Measurements from ENCODE around the gene NFIB. TPM values are rescaled to one million over a fixed set of nuclear protein-coding genes. Genes with fewer than 3 reads are reported as not detected.

Gene NFIB
- total and polyA plus RNA-seq, 2 of the 4 experiments (the other 2 are of a cell fraction), result 1.4 to 2.0 TPM

GRCh38 chr9:14223081-14223480, 90.9 kb downstream of the NFIB start:
- intact Hi-C loops (cut with micrococcal nuclease), result no loop called here
- BruUV-seq (replicated peaks), result no TSS peak

More at GRCh38 chr9:14223081-14223480, 90.9 kb downstream of the NFIB start:
- Histone ChIP-seq H3K4ac (ENCODE audit: low read depth, low read length) (no peak overlapping the region), H4K91ac (ENCODE audit: insufficient read depth, low read depth, low read length) (no peak overlapping the region), H3K14ac (replicated peaks; ENCODE audit: low read depth, low read length) (no peak overlapping the region), H2AK9ac (replicated peaks; ENCODE audit: low read depth, low read length, poor library complexity) (no peak overlapping the region), H3K27me3 (ENCODE audit: control insufficient read depth, insufficient read depth, low read length) (peaks cover 2% of the 10 kb centered on the region; the same call in 1 of the 2 replicates), H4K20me1 (ENCODE audit: insufficient read depth, low read length) (no peaks in the 10 kb centered on the region), H2BK120ac (ENCODE audit: low read depth, low read length) (no peak overlapping the region), H3K4me3 (ENCODE audit: insufficient read depth, low read depth, low read length) (no peak overlapping the region), H4K8ac (ENCODE audit: low read depth in 2 of 2, low read length in 2 of 2) (no peak overlapping the region), H3K79me1 (ENCODE audit: low read depth in 1 of 2, low read length in 2 of 2) (no peaks in the 10 kb centered on the region), H3K56ac (ENCODE audit: extremely low read depth, insufficient read depth, low read length) (no peak overlapping the region), H2BK5ac (ENCODE audit: low read depth, low read length, poor library complexity, severe bottlenecking) (no peak overlapping the region), H3K9me3 (ENCODE audit: control insufficient read depth, insufficient read depth, low read length) (no peaks in the 10 kb centered on the region), H3K4me2 (ENCODE audit: low read depth, low read length) (no peak overlapping the region), H2AFZ (replicated peaks; ENCODE audit: low read length, poor library complexity) (no peak overlapping the region), H3K36me3 (ENCODE audit: control insufficient read depth, insufficient read depth, low read length) (no peaks in the 10 kb centered on the region), H2BK20ac (ENCODE audit: low read depth, low read length) (no peak overlapping the region), H3K9ac (ENCODE audit: low read depth, low read length) (no peak overlapping the region), H3K18ac (ENCODE audit: low read depth, low read length) (no peak overlapping the region), H3K23ac (ENCODE audit: low read depth, low read length) (no peak overlapping the region), H4K5ac (ENCODE audit: low read depth, low read length) (no peak overlapping the region), H3K9me1 (ENCODE audit: insufficient read depth, low read length) (no peaks in the 10 kb centered on the region), H3K27ac (ENCODE audit: insufficient read depth, low read length) (no peak overlapping the region), H2AK5ac (ENCODE audit: low read depth, low read length) (no peak overlapping the region), H2BK15ac (ENCODE audit: low read depth, low read length) (no peak overlapping the region), H3K4me1 (ENCODE audit: control insufficient read depth, insufficient read depth, low read length) (peaks cover 7% of the 10 kb centered on the region)
- ChIA-PET CTCF (no interaction called here), POLR2A (ENCODE audit: unreplicated experiment) (interaction anchor here (0.9 kb wide), 1 partner anchor 9 kb away, joined by 3 read pairs; no protein-coding TSS in a partner anchor)
- TF ChIP-seq CEBPB (IDR thresholded peaks at IDR 0.05; ENCODE audit: low read depth, low read length) (no peak), CHD1 (IDR thresholded peaks at IDR 0.05; ENCODE audit: low read depth, low read length) (no peak), MAZ (IDR thresholded peaks at IDR 0.05; ENCODE audit: borderline replicate concordance, low read depth, low read length) (no peak), MXI1 (IDR thresholded peaks at IDR 0.05; ENCODE audit: borderline replicate concordance, low read depth, low read length) (no peak), RAD21 (IDR thresholded peaks at IDR 0.05; ENCODE audit: low read length) (no peak), CTCF (conservative IDR thresholded peaks at IDR 0.05; ENCODE audit: low read depth, low read length) (no peak), FOS (IDR thresholded peaks at IDR 0.05; ENCODE audit: low read depth, low read length) (no peak)
- TF ChIP-seq, protein P1, sequence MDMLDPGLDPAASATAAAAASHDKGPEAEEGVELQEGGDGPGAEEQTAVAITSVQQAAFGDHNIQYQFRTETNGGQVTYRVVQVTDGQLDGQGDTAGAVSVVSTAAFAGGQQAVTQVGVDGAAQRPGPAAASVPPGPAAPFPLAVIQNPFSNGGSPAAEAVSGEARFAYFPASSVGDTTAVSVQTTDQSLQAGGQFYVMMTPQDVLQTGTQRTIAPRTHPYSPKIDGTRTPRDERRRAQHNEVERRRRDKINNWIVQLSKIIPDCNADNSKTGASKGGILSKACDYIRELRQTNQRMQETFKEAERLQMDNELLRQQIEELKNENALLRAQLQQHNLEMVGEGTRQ (IDR thresholded peaks at IDR 0.05; ENCODE audit: low read depth, low read length), result no peak
- in situ Hi-C loops (cut with MboI; ENCODE audit: low sequenced_read_pairs) (no loop called here), dilution Hi-C loops (cut with HindIII; ENCODE audit: low sequenced_read_pairs, unreplicated experiment) (no loop called here)
- no CpG with 5 or more reads among the region's 5 CpGs for WGBS, 2 experiments (ENCODE audit: extremely low coverage in 2 of 2, insufficient read length in 1 of 2)
- ATAC-seq (ENCODE audit: low read depth) (no peak), DNase-seq (no peak)
